Astrocyte (in vitro differentiated cells and primary cell): ENCODE results near the gene LUC7L3. TPM values are rescaled to one million over a fixed set of nuclear protein-coding genes. Genes with fewer than 3 reads are reported as not detected.

Experiments
- DNase-seq: peaks from one replicate; pipeline ENCODE4 v3.0.0-alpha.2; 2010; ENCODE audit warnings: low read depth
- FAIRE-seq: peaks from 2 replicates; lab custom pipeline; 2011; peaks lifted over from hg19 to GRCh38; lab: Jason Lieb, UNC
- H2AFZ ChIP-seq: 2 replicates; pipeline ENCODE4 v1.6.0; 2012; ENCODE audit warnings: low read depth, low read length, inconsistent platforms
- H3K27ac ChIP-seq: 2 replicates; pipeline ENCODE4 v1.5.1; 2011; ENCODE audit warnings: low read depth, low read length, inconsistent platforms
- H3K27me3 ChIP-seq: 2 replicates; pipeline ENCODE4 v1.6.0; 2011; ENCODE audit warnings: low read length, inconsistent platforms; ENCODE audit not compliant: insufficient read depth
- H3K36me3 ChIP-seq: 2 replicates; pipeline ENCODE4 v1.5.1; 2011; ENCODE audit warnings: low read length, inconsistent platforms; ENCODE audit not compliant: insufficient read depth
- H3K4me1 ChIP-seq: 2 replicates; pipeline ENCODE4 v1.5.1; 2011; ENCODE audit warnings: low read length, inconsistent platforms; ENCODE audit not compliant: insufficient read depth
- H3K4me2 ChIP-seq: 2 replicates; pipeline ENCODE4 v1.6.0; 2012; ENCODE audit warnings: low read length, inconsistent platforms
- H3K4me3 ChIP-seq: 2 replicates; pipeline ENCODE4 v1.5.1; 2011; ENCODE audit warnings: low read depth, mild to moderate bottlenecking, low read length, inconsistent platforms; ENCODE audit not compliant: insufficient read depth
- H3K79me2 ChIP-seq: 2 replicates; pipeline ENCODE4 v1.6.0; 2012; ENCODE audit warnings: mild to moderate bottlenecking, low read length, inconsistent platforms; ENCODE audit not compliant: insufficient read depth
- H3K9ac ChIP-seq: 2 replicates; pipeline ENCODE4 v1.6.0; 2012; ENCODE audit warnings: mild to moderate bottlenecking, low read length, inconsistent platforms
- H3K9me3 ChIP-seq: 2 replicates; pipeline ENCODE4 v1.5.1; 2012; ENCODE audit warnings: low read depth, mild to moderate bottlenecking, low read length, inconsistent platforms; ENCODE audit not compliant: insufficient read depth
- H4K20me1 ChIP-seq: 2 replicates; pipeline ENCODE4 v1.6.0; 2012; ENCODE audit warnings: low read length, inconsistent platforms; ENCODE audit not compliant: insufficient read depth
- H3K27ac Mint-ChIP-seq: one replicate; pipeline ENCODE4 v1.8.0; 2021; ENCODE audit warnings: mild to moderate bottlenecking, mixed read lengths; ENCODE audit not compliant: unreplicated experiment
- H3K27me3 Mint-ChIP-seq: one replicate; pipeline ENCODE4 v1.8.0; 2021; ENCODE audit warnings: low read depth, mixed read lengths; ENCODE audit not compliant: unreplicated experiment
- H3K36me3 Mint-ChIP-seq: one replicate; pipeline ENCODE4 v1.8.0; 2021; ENCODE audit warnings: low read depth, mixed read lengths; ENCODE audit not compliant: unreplicated experiment
- H3K4me1 Mint-ChIP-seq: one replicate; pipeline ENCODE4 v1.8.0; 2021; ENCODE audit warnings: low read depth, mixed read lengths; ENCODE audit not compliant: unreplicated experiment
- H3K4me3 Mint-ChIP-seq: one replicate; pipeline ENCODE4 v1.8.0; 2021; ENCODE audit warnings: mild to moderate bottlenecking, moderate library complexity, mixed read lengths; ENCODE audit not compliant: unreplicated experiment
- H3K9me3 Mint-ChIP-seq: one replicate; pipeline ENCODE4 v1.8.0; 2021; ENCODE audit warnings: mild to moderate bottlenecking, mixed read lengths; ENCODE audit not compliant: unreplicated experiment
- CTCF ChIP-seq: IDR thresholded peaks from 2 replicates; pipeline ENCODE4 v1.5.1; 2011; ENCODE audit warnings: low read depth, mild to moderate bottlenecking, inconsistent platforms, low read length, moderate library complexity; ENCODE audit not compliant: insufficient read depth
- EZH2 ChIP-seq: IDR thresholded peaks from 2 replicates; pipeline ENCODE4 v1.6.1; 2012; ENCODE audit warnings: mild to moderate bottlenecking, low read length, inconsistent platforms; ENCODE audit not compliant: insufficient read depth
- total RNA-seq: library from RNA; stranded (reverse); gene quantifications from 2 replicates; pipeline ENCODE4 v1.2.1, GENCODE V29; 2021

The LUC7L3 gene
- total RNA-seq, 1 donor from 2014 or later = 93.0 TPM

GRCh38 chr17:50689956-50690886 is 29.2 kb upstream of the LUC7L3 start:
- Histone ChIP-seq H3K4me2 (no peak overlapping the region), H2AFZ (no peak overlapping the region), H3K36me3 (peaks cover 5% of the 10 kb centered on the region), H4K20me1 (no peaks in the 10 kb centered on the region), H3K4me1 (peaks cover 51% of the 10 kb centered on the region), H3K79me2 (no peaks in the 10 kb centered on the region), H3K27me3 (no peaks in the 10 kb centered on the region), H3K27ac (no peak overlapping the region), H3K4me3 (no peak overlapping the region), H3K9ac (no peak overlapping the region), H3K9me3 (no peaks in the 10 kb centered on the region)
- TF ChIP-seq CTCF (no peak), EZH2 (no peak)
- Mint-ChIP-seq H3K36me3 (peaks cover 3% of the 10 kb centered on the region), H3K4me3 (no peak overlapping the region), H3K4me1 (peaks cover 47% of the 10 kb centered on the region), H3K27me3 (no peaks in the 10 kb centered on the region), H3K27ac (no peak overlapping the region), H3K9me3 (no peaks in the 10 kb centered on the region)
- DNase-seq (no peak), FAIRE-seq (no peak)

- Histone ChIP-seq H3K36me3 (peaks cover 13% of the 10 kb centered on the region), H3K4me2 (no peak overlapping the region), H2AFZ (no peak overlapping the region), H3K4me3 (no peak overlapping the region), H3K27ac (no peak overlapping the region), H3K79me2 (no peaks in the 10 kb centered on the region), H4K20me1 (peaks cover 3% of the 10 kb centered on the region), H3K9me3 (no peaks in the 10 kb centered on the region), H3K4me1 (peaks cover 51% of the 10 kb centered on the region), H3K9ac (no peak overlapping the region), H3K27me3 (no peaks in the 10 kb centered on the region)
- H3K4me3 Mint-ChIP-seq = peak overlapping the region; percentile 37
- peaks cover 5% of the 10 kb centered on the region for H3K36me3 Mint-ChIP-seq
- peaks cover 47% of the 10 kb centered on the region for H3K4me1 Mint-ChIP-seq
- no peak for FAIRE-seq
- no peaks in the 10 kb centered on the region for H3K27me3 Mint-ChIP-seq
- H3K9me3 Mint-ChIP-seq = no peaks in the 10 kb centered on the region
- no peak for DNase-seq
- TF ChIP-seq EZH2 (no peak), CTCF (no peak)
- H3K27ac Mint-ChIP-seq = no peak overlapping the region
These were observed 28.4 kb upstream of the LUC7L3 start for GRCh38 chr17:50690887-50691549.
